GM18526 (cell line): Measurements from ENCODE around the gene CTU2.

Experiments
- POLR2A ChIP-seq: IDR thresholded peaks from 3 replicates; pipeline ENCODE4 v1.6.1; 2011; ENCODE audit not compliant: insufficient read length; ENCODE audit errors: extremely low read depth

Gene CTU2

DNA sequence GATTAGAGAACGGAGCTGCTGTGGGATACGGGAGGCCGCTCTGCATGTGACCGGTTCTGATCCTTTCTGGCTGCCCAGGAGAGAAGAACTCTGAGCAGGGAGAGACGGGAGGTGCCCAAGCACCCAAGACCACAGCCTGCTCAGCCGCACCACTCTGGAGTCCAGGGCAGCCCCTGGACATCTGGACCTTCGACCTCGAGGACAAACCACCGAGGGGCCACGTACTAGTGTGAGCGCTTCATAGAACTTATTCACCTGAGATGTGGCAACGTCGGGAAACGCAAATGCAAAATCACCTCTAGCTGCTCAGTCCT is 6.0 kb upstream of the CTU2 start:
- TF ChIP-seq POLR2A = no peak

DNA sequence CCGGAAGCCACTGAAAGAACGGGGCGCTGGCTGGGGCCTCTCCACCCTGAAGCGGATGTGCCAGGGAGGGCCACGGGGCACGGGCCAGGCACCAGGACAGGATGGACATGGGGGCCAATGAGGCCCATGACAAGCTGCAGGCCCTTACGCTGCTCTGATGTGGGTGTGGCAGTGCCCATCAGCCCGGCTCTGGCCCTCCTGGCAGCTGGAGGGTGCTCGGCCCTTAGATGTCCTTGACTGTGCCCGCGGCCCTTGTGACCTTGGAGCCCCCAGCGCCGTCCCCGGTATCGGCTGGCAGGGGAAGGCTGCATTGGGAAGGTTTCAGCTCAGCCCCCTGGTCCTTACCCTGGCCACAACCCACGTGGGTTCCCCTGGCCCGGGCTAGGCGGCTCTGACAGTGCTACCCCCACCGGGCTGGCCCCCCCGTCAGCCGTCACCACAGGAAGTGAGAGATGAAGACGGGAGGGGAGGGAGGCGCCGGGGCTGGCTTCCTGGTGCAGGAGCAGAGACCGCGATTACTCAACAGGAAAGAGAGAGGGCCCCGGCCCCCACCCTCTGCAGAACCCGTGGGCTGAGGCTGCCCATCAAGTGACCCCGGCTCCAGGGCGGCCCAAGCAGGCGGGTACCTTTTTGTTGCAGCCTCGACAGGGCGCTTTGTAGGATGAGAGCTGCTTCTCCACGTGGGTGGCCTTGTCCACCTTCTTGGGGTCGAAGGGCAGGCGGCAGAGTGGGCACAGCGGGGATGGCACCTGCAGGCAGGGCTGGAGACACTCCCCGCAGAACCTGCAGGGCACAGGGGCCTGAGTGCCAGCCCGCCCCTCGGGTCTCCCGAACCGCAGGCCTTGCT is 5.4 kb upstream of the CTU2 start:
- no peak for TF ChIP-seq POLR2A

DNA sequence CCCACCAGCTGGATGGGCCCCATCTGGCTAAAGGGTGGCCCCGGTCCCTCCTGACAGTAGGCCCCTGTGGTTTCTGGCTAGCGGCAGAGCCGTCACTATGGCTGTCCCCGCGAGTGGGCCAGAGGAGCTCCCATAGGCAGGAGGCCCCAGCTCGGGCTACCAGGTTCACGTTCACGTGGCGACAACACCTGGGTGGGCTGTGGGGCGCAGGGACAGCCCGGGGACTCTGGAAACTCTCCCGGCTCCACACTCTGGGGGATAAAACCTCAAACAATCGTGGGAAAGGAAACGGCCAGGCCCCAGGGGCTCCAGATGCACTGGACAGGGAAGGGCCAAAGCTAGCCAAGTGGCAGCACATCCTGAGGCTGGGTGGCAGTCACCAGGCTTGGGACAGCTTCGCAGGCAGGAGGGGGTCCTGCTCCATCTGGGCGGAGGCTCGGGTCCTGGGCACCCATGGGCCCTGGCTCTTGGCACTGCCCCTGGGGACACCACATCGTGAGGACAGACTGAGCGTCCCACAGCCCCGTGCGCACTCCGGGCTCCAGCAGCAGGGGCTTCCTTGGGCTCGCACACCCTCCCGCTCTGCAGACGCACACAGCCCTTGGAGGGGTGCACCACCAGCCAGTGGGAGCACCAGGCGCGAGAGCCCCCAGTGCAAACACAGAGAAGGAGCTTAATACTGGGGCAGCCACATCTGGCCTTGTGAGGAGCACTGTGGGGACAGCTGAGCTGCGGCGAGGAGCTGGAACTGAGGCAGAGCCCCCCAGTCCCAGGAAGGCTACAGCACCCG is 4.5 kb upstream of the CTU2 start:
- TF ChIP-seq POLR2A = no peak

DNA sequence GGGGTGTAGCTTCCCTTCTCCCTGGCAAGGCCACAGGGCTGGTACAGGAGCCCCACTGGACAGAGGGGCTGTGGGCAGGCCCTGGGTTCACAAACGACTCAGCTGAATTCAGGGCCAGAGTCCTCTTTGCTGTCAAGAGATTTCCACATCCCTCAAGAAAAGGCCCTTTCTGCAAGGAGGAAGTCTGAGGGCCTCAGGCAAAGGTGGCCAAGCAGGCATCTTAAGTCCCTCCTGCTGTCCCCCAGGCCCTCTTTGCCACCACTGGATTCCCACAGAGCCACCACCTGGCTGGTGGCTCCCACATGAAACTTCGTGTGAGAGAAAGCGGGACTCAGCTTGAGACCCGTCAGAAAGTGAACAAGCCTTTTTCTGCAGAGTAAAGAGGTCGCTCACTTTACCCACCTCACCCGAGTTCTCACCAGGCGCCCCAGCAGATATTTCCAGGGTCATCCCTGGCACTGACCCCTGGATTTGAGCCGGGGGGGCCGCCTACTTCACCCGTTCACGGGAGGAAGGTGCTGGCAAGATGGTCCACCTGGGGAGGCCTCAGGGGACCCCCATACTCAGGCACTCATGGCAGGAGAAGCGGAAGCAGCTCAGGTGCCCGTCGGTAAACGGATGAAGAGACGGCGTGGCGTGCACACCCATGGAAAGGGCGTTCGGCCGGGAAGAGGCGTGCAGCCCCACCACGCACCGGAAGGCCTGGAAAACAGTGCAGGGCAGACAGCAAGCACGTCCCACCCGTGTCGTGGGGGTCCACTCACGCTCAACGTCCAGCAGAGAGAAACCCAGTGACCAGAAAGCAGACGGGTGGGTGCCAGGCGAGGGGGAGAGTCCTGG is 3.7 kb upstream of the CTU2 start:
- no peak for TF ChIP-seq POLR2A

DNA sequence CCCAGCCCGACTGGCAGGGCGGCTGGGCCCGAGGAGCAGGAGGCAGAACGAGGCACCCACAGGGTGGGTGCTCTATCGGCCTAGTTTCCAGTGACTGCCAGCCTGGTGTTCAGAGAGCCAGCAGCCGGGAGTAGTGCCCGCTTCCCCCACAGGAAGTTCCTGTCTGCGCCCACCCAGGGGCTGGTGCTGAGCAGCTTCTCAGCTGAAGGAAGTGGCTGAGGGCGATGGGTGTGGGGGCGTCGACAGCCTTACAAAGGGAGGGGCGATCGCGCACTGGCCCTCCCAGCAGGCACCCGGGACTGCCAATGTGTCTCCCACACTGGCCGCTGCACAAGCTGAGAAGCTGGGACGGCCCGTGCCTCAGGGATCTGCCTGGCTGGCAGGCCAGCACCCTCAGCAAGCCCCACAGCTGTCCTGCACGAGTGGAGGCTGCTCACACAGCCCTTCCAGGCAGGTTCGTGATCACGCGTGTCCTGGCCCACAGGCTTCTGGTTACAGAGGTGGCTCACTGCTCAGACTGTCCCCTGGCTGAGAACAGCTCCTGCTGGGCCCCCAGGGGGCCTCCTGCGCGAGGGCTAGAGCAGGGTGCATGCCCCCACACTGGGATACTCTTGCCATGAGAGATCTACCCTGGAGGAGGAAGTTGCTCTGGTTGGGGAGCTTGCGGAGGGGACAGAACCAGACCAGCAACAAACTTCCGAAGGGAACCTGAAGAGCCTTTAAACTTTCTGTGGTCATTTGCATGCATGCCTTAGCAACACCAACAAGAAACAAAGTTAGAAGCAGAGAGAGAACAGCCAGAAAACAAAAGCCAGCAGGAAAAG is 2.6 kb upstream of the CTU2 start:
- peak; percentile 38 for TF ChIP-seq POLR2A

DNA sequence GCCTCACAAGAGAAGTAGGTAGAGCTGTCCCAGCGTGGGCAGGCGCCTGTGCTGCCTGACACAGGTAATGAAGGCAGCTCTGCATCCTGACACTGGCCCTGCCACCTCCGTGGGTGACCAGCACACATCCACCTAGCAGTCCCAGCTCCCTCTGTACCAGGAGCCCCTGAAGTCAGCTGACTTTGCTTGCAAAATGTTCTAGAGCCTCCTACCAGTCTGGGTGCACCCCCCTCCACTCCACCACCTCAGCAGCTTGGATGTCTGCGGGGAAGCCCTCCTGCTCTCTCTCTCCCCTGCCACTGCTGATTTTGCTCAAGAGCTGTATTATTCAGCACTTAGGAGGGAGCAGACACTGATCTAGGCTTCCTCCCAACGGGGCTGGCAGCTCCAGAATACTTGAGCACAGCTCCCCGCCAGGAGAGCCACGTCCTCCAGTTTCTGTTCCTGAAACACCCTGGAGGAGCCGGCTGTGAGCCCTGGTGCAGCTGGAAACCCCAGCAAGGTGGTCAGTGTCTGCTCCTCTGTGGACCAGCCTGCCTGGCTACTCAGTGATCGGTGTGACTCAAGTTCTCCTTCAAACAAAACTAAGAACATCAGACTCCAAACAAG is 1.1 kb upstream of the CTU2 start:
- TF ChIP-seq POLR2A = no peak

DNA sequence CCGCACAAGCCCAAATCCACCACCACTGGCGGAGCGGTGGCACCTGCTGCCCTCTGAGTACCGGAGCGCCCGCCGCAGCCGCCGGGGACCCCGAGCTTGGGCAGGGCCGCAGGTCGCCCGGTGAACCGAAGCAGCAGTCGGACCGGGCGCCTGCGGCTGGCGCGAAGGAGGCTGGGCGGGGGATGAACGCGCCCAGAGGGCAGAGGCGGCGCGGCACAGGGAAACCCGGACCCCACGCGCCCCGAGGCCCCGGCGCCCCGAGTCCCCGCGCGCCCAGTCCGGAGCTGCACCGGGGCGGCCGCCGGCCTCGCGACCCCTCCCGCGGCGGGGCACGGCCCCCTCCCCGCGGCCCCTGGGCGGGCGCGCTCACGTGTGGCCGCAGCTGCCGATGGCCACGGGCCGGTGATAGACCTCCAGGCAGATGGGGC is 488 bp upstream of the CTU2 start:
- no peak for TF ChIP-seq POLR2A

DNA sequence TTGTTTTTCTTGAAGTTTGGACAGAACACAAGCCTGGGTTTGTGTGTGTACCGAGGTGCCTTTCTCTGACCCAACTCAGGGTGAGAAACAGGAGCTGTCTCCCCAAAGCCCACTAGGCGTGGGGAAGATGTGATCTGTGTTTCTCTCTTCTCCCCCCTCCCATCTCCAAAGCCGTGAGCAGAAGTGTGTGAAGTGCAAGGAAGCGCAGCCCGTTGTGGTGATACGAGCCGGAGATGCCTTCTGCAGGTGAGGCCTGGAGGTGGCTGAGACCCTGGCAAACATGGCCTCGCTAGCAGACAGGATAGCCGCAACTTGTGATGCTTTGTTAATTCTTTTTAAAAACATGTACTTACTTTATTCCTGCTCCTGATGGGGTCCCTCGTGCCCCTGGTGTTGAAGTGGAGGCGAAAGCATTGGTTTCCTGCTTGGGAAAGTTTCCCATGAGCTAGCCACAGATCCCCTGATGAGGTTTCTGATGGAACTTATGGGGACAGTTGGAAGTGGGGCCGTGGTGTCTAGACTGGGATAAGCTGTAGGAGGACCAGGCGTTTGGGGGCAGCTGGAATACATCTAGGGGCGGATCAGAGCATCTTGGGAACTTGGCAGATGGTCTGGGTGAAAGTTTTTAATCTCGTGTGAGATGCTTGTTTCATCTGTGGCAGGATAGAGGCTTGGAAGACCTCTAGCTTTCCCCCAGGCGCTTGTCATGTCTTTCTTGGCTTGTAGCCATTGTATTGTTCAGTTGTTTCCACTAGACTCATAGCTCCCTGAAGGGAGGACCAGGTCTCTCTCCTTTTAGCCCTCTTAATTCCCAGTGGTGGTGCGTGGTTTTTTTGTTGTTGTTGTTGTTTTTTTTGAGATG is 893 bp downstream of the CTU2 start:
- TF ChIP-seq POLR2A = no peak

DNA sequence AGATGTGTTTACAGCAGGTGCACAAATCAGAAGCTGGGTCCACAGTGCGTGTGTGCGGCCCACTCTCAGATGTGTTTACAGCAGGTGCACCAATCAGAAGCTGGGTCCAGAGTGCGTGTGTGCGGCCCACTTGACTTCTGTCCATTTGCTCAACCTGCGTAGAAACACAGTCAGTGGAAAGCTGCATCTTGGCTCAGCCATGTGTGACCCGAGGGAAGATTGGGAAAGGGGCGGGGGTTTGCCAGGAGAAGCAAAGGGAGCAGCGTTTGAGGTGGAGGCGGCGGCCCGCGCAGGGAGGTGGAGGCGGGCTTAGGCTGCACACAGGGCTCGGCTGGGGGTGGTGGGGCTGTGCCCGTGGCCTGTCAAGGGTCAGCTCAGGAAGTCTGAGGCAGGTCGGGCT is 4.3 kb downstream of the CTU2 start:
- no peak for TF ChIP-seq POLR2A

DNA sequence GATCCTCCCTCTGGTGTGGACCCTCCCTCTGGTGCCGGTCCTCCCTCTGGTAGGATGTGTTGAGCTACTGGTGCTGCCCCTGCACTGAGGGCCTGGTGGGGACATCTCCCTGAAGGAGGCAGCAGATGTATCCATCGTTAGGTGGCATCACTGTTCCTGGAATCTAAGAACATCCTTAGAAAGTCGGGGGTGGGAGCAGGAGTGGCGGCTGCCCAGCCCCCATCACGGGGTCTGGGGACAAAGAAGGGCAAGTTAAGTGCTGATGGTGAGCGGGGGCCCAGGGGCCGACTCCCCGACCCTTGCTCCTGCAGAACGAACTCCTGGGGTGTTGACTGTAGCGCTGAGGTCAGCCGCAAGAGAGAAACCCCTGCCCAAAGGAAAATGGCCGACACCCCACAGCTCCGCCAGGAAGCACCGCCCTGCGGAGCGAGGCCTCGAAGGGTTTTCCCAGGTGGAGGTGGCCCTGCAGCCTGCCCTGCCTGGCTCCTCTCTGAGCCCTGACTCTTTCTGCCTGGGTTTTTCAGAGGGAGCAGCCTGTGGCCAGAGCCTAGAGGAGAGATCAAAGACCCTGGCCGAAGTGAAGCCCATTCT is 5.5 kb downstream of the CTU2 start:
- no peak for TF ChIP-seq POLR2A

DNA sequence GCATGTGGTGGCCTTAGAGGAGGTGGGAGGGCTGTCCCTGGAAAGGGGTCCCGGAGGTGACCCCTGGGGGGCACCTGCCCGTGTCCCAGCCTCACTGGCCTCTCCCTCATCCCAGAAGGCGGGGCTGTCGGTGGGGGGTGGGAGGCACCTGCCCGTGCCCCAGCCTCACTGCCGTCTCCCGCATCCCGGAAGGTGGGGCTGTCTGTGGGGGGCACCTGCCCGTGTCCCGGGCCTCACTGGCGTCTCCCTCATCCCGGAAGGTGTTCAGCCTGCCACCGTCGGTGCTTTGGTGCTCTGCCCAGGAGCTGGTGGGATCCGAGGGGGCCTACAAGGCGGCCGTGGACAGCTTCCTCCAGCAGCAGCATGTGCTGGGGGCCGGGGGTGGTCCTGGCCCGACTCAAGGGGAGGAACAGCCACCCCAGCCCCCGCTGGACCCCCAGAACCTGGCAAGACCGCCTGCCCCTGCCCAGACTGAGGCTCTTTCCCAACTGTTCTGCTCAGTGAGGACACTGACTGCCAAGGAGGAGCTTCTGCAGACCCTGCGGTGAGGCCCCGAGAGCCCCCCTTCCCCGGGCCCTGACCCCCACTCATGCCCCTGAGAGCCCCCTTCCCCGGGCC is 6.2 kb downstream of the CTU2 start:
- TF ChIP-seq POLR2A = no peak

DNA sequence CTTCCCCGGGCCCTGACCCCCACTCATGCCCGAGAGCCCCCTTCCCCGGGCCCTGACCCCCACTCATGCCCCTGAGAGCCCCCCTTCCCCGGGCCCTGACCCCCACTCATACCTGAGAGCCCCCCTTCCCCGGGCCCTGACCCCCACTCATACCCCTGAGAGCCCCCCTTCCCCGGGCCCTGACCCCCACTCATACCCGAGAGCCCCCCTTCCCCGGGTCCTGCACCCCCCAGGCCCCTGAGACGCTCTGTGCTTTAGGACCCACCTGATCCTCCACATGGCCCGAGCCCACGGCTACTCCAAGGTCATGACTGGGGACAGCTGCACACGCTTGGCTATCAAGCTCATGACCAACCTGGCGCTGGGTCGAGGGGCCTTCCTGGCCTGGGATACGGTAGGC is 6.8 kb downstream of the CTU2 start:
- no peak for TF ChIP-seq POLR2A
